ENCODE measurements around the gene SLC22A5. TPM values are rescaled to one million over a fixed set of nuclear protein-coding genes. Genes with fewer than 3 reads are reported as not detected.

Gene SLC22A5
- total and polyA plus RNA-seq, 2 of the 8 experiments (the other 6 are each of a cell fraction or from before 2014, with no cell fraction given): 4.0 to 9.0 TPM

- H2BK120ac ChIP-seq (replicated peaks; ENCODE audit: low read depth, low read length): no peak overlapping the region
- H3K79me2 ChIP-seq (ENCODE audit: control insufficient read depth in 1 of 2, insufficient read depth in 2 of 2, low read length in 2 of 2): no peaks in the 10 kb centered on the region
- H2AK5ac ChIP-seq (ENCODE audit: low read depth, low read length): no peak overlapping the region
- 0 out of 2 replicates have a peak overlapping the region, but pooled peaks have one; percentile 48 for H2BK20ac ChIP-seq (ENCODE audit: low read length)
- H2BK15ac ChIP-seq (ENCODE audit: low read length): no peak overlapping the region
- peaks cover 0 to 3% of the 10 kb centered on the region in 2 experiments for H4K20me1 ChIP-seq (replicated peaks in 1 of 2; ENCODE audit: control insufficient read depth in 1 of 2, insufficient read depth in 2 of 2, low read length in 2 of 2)
- ChIA-PET POLR2A (ENCODE audit: partially characterized antibody) (interaction anchor here (0.9 to 1.1 kb wide), 3 partner anchors 21 to 107 kb away, joined by 3 read pairs; no protein-coding TSS in a partner anchor), CTCF (ENCODE audit: partially characterized antibody) (interaction anchor here (0.9 to 16.4 kb wide), 13 partner anchors 8 to 153 kb away, joined by 3 to 353 read pairs (median 9); partner anchors contain the start of gene IRF1)
- DNase-seq (ENCODE audit: low read depth in 1 of 2, low spot score in 2 of 2): no peak
- no peak overlapping the region for H3K14ac ChIP-seq (ENCODE audit: insufficient read length)
- 0 out of 2 replicates have a peak overlapping the region, but pooled peaks have one; percentile 3 for H2BK12ac ChIP-seq (ENCODE audit: low read depth, low read length)
- no peaks in the 10 kb centered on the region for H3K23me2 ChIP-seq (ENCODE audit: low read depth, low read length)
- H3K4me3 ChIP-seq (ENCODE audit: extremely low read depth in 1 of 4, insufficient read depth in 2 of 4, low read depth in 3 of 4, low read length in 4 of 4): no peak overlapping the region
- H3K4ac ChIP-seq (replicated peaks; ENCODE audit: insufficient read length, low read depth, low read length): no peak overlapping the region
- no peak overlapping the region for H3K56ac ChIP-seq (replicated peaks; ENCODE audit: insufficient read length, low read depth, low read length)
- no peak overlapping the region for H3K23ac ChIP-seq (ENCODE audit: insufficient read length)
- peaks cover 0 to 9% (median 3%) of the 10 kb centered on the region in 4 experiments; a peak in 4 of 7 replicates for H3K4me1 ChIP-seq (replicated peaks in 1 of 4; ENCODE audit: control insufficient read depth in 3 of 4, insufficient read depth in 4 of 4, low read length in 3 of 4)
- no peak overlapping the region for H2BK5ac ChIP-seq (ENCODE audit: low read depth, low read length)
- H3K9ac ChIP-seq (replicated peaks in 1 of 4; ENCODE audit: extremely low read depth in 1 of 4, low read depth in 3 of 4, low read length in 3 of 4): no peak overlapping the region
- no peak overlapping the region for H2AFZ ChIP-seq (ENCODE audit: low read length)
- no peak overlapping the region for H4K5ac ChIP-seq (ENCODE audit: insufficient read length, low read depth, low read length)
- H3K18ac ChIP-seq (ENCODE audit: extremely low read depth, low read length): no peak overlapping the region
- H3K9me3 ChIP-seq (ENCODE audit: insufficient read depth in 2 of 2, low read depth in 1 of 2, low read length in 1 of 2): no peaks in the 10 kb centered on the region
- no peaks in the 10 kb centered on the region for H3K79me1 ChIP-seq (ENCODE audit: low read depth, low read length)
- no peak overlapping the region for H3K4me2 ChIP-seq (ENCODE audit: insufficient read depth in 1 of 2, low read depth in 2 of 2, low read length in 2 of 2)
- no peak overlapping the region; the same call in 1 of the 2 replicates for H3K27ac ChIP-seq (ENCODE audit: low read depth, low read length)
- WGBS, 2 experiments (ENCODE audit: extremely low coverage in 1 of 2, insufficient coverage in 1 of 2, insufficient read length in 1 of 2, insufficient replicate concordance in 2 of 2, low coverage in 1 of 2, low lambda C conversion rate in 2 of 2, missing lambda C conversion rate in 1 of 2): 85% methylated on average over 8 of the region's 8 CpGs; no CpG with 5 or more reads in 1 of the 2 experiments
- H4K91ac ChIP-seq (replicated peaks; ENCODE audit: insufficient read length, low read length): no peak overlapping the region
- TF ChIP-seq RNF2 (IDR thresholded peaks at IDR 0.05; ENCODE audit: borderline replicate concordance, low read depth, low read length, missing control alignments, poor library complexity, severe bottlenecking): no peak
- peak; percentile 43; the same call in 1 of the 2 replicates for TF ChIP-seq TEAD4 (IDR thresholded peaks at IDR 0.05; ENCODE audit: low read depth, low read length)
- no peak for FAIRE-seq
- H4K8ac ChIP-seq (ENCODE audit: extremely low read depth, insufficient read depth, low read length): no peak overlapping the region
- no peaks in the 10 kb centered on the region for H3K27me3 ChIP-seq (replicated peaks in 1 of 4; ENCODE audit: control insufficient read depth in 3 of 4, extremely low read depth in 1 of 4, insufficient read depth in 3 of 4, low read length in 3 of 4)
- no peaks in the 10 kb centered on the region for H3K36me3 ChIP-seq (ENCODE audit: control insufficient read depth in 2 of 4, insufficient read depth in 4 of 4, low read length in 3 of 4)
Observed at GRCh38 chr5:132388244-132389050, 18.9 kb downstream of the SLC22A5 start.

Measured in H1 (cell line).